GM19193 (cell line): ENCODE measurements around the gene MYMX.

Source experiments
- POLR2A ChIP-seq: IDR thresholded peaks from 4 replicates; pipeline ENCODE4 v1.6.1; 2011; ENCODE audit not compliant: insufficient read depth, insufficient read length; ENCODE audit errors: extremely low read depth

Gene MYMX

DNA sequence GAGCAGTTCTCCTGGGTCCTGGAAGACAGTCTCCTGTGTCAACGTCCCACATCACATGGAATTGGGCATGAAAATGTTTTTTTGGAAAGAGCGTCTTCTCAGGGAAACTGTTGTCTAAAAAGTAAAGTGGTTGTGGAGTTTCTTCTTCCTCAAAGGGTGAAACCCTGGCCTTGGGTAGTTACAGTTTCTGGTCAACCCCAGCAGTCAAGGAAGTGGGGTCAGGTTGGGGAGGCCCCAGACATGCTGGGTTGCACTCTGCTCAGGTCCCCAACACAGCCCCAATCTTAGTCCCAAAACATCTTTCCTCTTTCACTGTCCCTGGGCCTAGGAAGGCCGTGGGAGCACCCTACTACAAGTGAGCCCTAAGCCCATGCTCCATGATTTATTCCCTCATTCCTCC, 49.6 kb downstream of the MYMX start:
- TF ChIP-seq POLR2A = no peak

DNA sequence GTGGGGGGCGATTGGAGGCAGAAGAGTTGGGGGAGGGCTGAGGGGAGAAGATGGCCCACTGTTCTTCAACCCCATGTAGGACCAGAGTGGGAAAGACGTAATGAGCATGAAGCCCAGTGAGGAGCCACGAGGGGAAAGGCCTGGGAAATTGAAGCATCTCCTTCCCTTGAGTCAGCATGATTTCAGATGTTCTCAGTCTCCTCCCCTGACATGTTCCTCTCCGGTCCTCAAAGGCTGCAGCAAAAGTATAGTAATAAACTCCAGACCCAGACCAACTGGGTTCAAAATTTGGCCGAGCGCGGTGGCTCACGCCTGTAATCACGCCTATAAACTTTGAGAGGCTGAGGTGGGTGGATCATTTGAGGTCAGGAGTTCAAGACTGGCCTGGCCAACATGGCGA, 50.5 kb downstream of the MYMX start:
- TF ChIP-seq POLR2A = no peak
